HG02973 (cell line): ENCODE data around the gene ZNF578.
"Not testable (repeated sequence)": the region's sequence is repeated elsewhere in the genome, so short reads cannot be mapped to it uniquely, and the experiment has no call there.

Experiments
- ATAC-seq: cut with Tn5 transposase; IDR thresholded peaks from one replicate; pipeline ENCODE4 v1.9.1; 2021; ENCODE audit warnings: moderate library complexity; ENCODE audit not compliant: unreplicated experiment

The ZNF578 gene

DNA sequence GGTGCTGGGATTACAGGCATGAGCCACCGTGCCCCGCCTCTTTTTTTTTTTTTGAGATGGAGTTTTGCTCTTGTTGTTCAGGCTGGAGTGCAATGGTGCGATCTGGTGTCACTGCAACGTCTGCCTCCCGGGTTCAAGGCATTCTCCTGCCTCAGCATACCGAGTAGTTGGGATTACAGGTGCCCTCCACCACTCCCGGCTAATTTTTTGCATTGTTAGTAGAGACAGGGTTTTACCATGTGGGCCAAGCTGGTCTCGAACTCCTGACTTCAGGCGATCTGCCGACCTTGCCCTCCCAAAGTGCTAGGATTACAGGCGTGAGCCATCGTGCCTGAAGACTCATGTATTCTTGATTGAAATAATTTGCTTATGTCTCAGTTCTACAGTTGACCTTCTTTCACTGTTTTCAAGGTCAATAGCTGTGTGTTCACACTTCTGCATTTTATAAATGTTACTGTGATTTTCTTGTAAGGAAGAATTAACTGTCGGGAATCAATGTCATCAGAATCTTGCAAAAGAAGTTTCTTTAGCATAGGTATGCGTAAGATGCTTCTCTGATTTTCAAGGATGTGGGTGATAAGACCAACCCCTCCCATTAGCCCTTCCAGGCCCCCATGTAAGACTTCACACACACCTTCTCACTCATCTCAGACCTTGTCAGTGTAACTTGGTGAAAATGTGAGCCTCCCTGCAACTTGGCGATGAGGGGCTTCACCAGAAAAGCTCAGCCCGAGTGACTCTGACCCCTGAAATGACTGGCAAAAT, 104.1 kb downstream of the ZNF578 start:
- ATAC-seq, result no peak

DNA sequence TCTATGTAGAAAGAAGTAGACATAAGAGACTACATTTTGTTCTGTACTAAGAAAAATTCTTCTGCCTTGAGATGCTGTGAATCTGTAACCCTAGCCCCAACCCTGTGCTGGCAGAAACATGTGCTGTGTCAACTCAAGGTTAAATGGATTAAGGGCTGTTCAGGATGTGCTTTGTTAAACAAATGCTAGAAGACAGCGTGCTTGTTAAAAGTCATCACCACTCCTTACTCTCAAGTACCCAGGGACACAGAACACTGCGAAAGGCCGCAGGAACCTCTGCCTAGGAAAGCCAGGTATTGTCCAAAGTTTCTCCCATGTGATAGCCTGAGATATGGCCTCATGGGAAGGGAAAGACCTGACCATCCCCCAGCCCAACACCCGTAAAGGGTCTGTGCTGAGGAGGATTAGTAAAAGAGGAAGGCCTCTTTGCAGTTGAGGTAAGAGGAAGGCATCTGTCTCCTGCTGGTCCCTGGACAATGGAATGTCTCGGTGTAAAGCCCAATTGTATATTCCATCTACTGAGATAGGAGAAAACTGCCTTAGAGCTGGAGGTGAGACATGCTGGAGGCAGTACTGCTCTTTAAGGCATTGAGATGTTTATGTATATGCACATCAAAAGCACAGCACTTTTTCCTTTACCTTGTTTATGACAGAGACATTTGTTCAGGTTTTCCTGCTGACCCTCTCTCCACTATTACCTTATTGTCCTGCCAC, 105.5 kb downstream of the ZNF578 start:
- ATAC-seq, result not testable (repeated sequence)

DNA sequence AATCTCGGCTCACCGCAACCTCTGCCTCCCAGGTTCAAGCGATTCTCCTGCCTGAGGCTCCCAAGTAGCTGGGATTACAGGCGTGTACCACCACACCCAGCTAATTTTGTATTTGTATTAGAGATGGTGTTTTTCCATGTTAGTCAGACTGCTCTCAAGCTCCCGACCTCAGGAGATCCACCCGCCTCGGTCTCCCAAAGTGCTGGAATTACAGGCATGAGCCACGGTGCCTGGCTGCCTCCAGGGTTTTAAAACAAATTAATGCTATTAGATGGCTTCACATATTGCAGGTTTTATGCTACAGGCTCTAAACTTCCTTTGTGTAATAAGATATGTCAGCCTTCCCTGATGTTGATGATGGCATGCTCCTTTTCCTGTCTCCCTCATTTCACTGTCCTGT, 108.3 kb downstream of the ZNF578 start:
- not testable (repeated sequence) for ATAC-seq
